ENCODE results near the gene VBP1.

Gene VBP1

DNA sequence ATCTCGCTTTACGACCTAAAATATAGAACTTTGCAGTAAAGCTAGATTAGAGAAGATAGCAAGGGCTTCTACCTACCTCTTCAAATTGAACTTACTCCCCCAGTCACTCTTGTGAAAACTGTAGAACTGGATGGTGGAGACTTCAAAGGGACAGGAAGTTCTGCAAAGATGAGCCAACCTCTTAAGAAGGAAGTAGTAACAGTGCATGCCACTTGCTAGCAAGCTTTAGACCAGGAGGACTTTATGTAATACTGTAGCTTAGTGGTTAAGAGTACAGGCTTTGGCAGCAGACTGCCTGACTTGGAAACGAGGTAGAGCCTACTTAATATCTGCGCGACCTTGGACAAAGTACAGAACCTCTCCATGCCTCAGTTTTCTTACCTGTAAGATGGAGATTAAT lies 27.5 kb upstream of the VBP1 start:
- H3K4me1 ChIP-seq (ENCODE audit: insufficient read depth, low read length, poor library complexity, severe bottlenecking), result peaks cover 16% of the 10 kb centered on the region
- no peaks in the 10 kb centered on the region for H3K9me3 ChIP-seq (ENCODE audit: insufficient read depth, low read depth, low read length)
- H3K36me3 ChIP-seq (ENCODE audit: insufficient read depth, low read length), result no peaks in the 10 kb centered on the region
- no peaks in the 10 kb centered on the region for H3K79me2 ChIP-seq (ENCODE audit: insufficient read depth, low read length)
- peak overlapping the region; percentile 65 for H3K4me3 ChIP-seq (ENCODE audit: low read length, poor library complexity, severe bottlenecking)
- TF ChIP-seq, protein P1, sequence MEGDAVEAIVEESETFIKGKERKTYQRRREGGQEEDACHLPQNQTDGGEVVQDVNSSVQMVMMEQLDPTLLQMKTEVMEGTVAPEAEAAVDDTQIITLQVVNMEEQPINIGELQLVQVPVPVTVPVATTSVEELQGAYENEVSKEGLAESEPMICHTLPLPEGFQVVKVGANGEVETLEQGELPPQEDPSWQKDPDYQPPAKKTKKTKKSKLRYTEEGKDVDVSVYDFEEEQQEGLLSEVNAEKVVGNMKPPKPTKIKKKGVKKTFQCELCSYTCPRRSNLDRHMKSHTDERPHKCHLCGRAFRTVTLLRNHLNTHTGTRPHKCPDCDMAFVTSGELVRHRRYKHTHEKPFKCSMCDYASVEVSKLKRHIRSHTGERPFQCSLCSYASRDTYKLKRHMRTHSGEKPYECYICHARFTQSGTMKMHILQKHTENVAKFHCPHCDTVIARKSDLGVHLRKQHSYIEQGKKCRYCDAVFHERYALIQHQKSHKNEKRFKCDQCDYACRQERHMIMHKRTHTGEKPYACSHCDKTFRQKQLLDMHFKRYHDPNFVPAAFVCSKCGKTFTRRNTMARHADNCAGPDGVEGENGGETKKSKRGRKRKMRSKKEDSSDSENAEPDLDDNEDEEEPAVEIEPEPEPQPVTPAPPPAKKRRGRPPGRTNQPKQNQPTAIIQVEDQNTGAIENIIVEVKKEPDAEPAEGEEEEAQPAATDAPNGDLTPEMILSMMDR (conservative IDR thresholded peaks at IDR 0.05; ENCODE audit: low read length), result no peak
- no peak for TF ChIP-seq EZH2phosphoT487 (IDR thresholded peaks at IDR 0.05; ENCODE audit: borderline replicate concordance)
- peak overlapping the region; percentile 76 for H3K4me2 ChIP-seq (ENCODE audit: low read depth, low read length, poor library complexity, severe bottlenecking)
- H3K27me3 ChIP-seq (ENCODE audit: insufficient read depth, low read length, poor library complexity, severe bottlenecking), result no peaks in the 10 kb centered on the region
- H3F3A ChIP-seq (ENCODE audit: low read depth), result peaks cover 5% of the 10 kb centered on the region; the same call in 1 of the 2 replicates
- peak overlapping the region; percentile 42 for H3K9ac ChIP-seq (ENCODE audit: low read depth, low read length, poor library complexity, severe bottlenecking)
- H2AFZ ChIP-seq (ENCODE audit: low read length), result peak overlapping the region; percentile 28; the same call in 1 of the 2 replicates
- no peaks in the 10 kb centered on the region for H4K20me1 ChIP-seq (ENCODE audit: insufficient read depth, low read length, poor library complexity, severe bottlenecking)
- no peaks in the 10 kb centered on the region for H3K9me2 ChIP-seq (replicated peaks; ENCODE audit: low read depth, low read length)

DNA sequence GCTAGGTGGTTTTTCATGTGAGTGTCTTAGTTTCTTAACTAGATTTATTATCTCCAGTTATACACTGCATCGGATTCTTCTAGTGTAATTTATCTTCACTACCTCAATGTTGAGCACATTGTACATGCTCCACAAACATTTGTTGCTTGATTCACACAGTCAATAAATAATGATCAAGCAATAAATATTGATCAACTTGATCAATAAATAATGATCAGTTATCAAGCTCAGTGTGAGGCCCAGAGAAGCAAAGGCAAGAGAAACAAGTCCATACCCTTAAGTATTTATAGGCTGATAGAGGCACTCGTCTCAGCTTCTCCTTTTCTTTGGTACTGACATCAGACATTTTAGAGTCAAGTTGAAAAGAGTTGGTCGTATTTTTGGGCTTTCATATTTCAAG lies 5.1 kb upstream of the VBP1 start:
- H3K79me2 ChIP-seq (ENCODE audit: insufficient read depth, low read length), result no peaks in the 10 kb centered on the region
- H3K9me3 ChIP-seq (ENCODE audit: insufficient read depth, low read depth, low read length), result no peaks in the 10 kb centered on the region
- no peak overlapping the region for H3K4me3 ChIP-seq (ENCODE audit: low read length, poor library complexity, severe bottlenecking)
- no peak for TF ChIP-seq EZH2phosphoT487 (IDR thresholded peaks at IDR 0.05; ENCODE audit: borderline replicate concordance)
- TF ChIP-seq, protein P1 (conservative IDR thresholded peaks at IDR 0.05; ENCODE audit: low read length), result no peak
- H3K4me2 ChIP-seq (ENCODE audit: low read depth, low read length, poor library complexity, severe bottlenecking), result no peak overlapping the region
- H2AFZ ChIP-seq (ENCODE audit: low read length), result no peak overlapping the region
- no peaks in the 10 kb centered on the region for H3F3A ChIP-seq (ENCODE audit: low read depth)
- peaks cover 9% of the 10 kb centered on the region for H3K4me1 ChIP-seq (ENCODE audit: insufficient read depth, low read length, poor library complexity, severe bottlenecking)
- H3K9me2 ChIP-seq (replicated peaks; ENCODE audit: low read depth, low read length), result no peaks in the 10 kb centered on the region
- no peaks in the 10 kb centered on the region for H3K36me3 ChIP-seq (ENCODE audit: insufficient read depth, low read length)
- H3K9ac ChIP-seq (ENCODE audit: low read depth, low read length, poor library complexity, severe bottlenecking), result no peak overlapping the region
- H4K20me1 ChIP-seq (ENCODE audit: insufficient read depth, low read length, poor library complexity, severe bottlenecking), result no peaks in the 10 kb centered on the region
- no peaks in the 10 kb centered on the region for H3K27me3 ChIP-seq (ENCODE audit: insufficient read depth, low read length, poor library complexity, severe bottlenecking)

DNA sequence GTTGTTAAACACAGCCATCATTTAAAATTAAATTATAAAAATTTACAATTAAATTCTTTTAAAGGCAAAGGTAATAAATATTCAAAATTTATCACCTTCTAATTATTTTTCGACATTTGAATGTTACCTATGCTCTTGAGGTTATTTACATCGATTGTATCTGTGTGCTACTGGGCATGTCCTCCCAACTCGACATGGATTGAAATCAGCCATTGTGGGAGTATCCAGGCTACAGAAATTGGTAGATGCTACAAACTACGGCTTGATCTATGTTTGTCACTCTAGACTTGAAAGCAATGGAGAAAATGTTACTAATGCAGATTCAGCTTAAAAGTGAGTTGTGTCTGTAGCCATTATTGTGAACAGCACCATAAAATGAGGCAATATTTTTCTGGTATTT lies 2.5 kb upstream of the VBP1 start:
- H3K4me3 ChIP-seq (ENCODE audit: low read length, poor library complexity, severe bottlenecking), result no peak overlapping the region
- H4K20me1 ChIP-seq (ENCODE audit: insufficient read depth, low read length, poor library complexity, severe bottlenecking), result peaks cover 19% of the 10 kb centered on the region
- TF ChIP-seq, protein P1 (conservative IDR thresholded peaks at IDR 0.05; ENCODE audit: low read length), result no peak
- no peak for TF ChIP-seq EZH2phosphoT487 (IDR thresholded peaks at IDR 0.05; ENCODE audit: borderline replicate concordance)
- no peak overlapping the region for H3K4me2 ChIP-seq (ENCODE audit: low read depth, low read length, poor library complexity, severe bottlenecking)
- no peaks in the 10 kb centered on the region for H3F3A ChIP-seq (ENCODE audit: low read depth)
- H3K4me1 ChIP-seq (ENCODE audit: insufficient read depth, low read length, poor library complexity, severe bottlenecking), result peaks cover 22% of the 10 kb centered on the region
- H3K9me2 ChIP-seq (replicated peaks; ENCODE audit: low read depth, low read length), result no peaks in the 10 kb centered on the region
- H3K79me2 ChIP-seq (ENCODE audit: insufficient read depth, low read length), result peaks cover 20% of the 10 kb centered on the region
- no peaks in the 10 kb centered on the region for H3K36me3 ChIP-seq (ENCODE audit: insufficient read depth, low read length)
- H2AFZ ChIP-seq (ENCODE audit: low read length), result no peak overlapping the region
- no peaks in the 10 kb centered on the region for H3K9me3 ChIP-seq (ENCODE audit: insufficient read depth, low read depth, low read length)
- H3K27me3 ChIP-seq (ENCODE audit: insufficient read depth, low read length, poor library complexity, severe bottlenecking), result no peaks in the 10 kb centered on the region
- no peak overlapping the region for H3K9ac ChIP-seq (ENCODE audit: low read depth, low read length, poor library complexity, severe bottlenecking)
